ENCODE data around the gene SLC24A3.

Gene SLC24A3

DNA sequence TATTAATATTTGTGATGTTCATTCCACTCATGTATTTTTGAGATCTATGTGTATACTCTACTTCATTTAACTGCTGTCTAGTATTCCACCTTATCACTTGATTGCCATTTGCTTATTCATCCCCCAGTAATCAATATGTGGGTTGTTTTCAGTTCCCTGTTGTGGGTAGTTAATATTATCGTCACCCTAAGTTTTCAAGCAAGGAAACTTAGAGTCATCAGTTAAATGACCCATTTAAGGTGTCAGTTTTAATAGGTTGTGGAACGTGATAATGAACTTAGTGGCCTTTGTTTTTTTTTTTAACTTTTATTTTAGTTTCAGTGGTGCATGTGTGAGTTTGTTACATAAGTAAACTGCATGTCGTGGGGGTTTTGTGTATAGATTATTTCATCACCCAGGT lies 90.3 kb downstream of the SLC24A3 start:
- no peak for DNase-seq (ENCODE audit: low read depth in 3 of 3)

DNA sequence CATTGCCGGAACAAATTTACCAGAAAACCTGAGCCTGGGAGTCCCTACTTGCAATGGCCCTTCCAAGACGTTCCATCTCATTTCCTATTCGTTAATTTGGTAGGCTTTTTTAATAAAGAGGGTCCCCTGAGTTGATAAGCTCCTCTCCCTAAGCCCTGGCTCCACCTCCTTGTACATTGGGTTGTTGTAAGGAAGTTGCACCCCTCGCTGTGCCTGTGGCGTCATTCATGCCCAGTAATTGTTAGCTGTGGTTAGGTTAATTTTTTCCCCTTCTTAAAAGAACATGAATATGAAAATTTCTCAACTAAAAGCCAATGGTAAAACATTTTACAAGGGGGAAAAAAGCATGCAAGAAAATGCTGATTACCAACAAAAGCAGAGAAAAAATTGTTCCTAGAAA lies 91.9 kb downstream of the SLC24A3 start:
- no peak for DNase-seq (ENCODE audit: low read depth in 3 of 3)

DNA sequence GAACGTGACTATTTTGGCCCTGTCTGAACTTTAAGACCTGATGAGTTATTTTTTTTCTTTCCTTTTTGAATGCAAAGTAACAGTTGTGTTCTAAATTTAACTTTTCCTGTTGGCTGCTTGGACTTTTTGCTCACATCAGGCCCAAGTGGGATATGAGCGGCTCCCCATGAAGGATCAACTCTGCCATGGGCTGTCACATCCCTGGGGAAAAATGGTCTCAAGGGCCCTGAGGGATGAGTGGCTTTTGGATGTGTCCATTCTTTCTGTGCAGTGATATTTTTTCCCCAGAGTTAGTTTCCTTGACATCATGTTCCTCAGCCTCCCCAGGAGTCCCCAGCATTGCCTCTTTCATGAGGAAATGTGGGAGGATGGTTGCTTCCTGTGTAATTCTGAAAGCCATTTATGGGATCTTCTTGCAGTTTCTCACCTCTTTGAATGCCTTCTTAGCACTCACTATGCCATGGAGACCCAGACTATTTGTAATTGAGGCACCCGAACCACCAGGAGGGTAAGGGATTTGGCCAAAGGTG lies 92.5 kb downstream of the SLC24A3 start:
- no peak for DNase-seq (ENCODE audit: low read depth in 3 of 3)

DNA sequence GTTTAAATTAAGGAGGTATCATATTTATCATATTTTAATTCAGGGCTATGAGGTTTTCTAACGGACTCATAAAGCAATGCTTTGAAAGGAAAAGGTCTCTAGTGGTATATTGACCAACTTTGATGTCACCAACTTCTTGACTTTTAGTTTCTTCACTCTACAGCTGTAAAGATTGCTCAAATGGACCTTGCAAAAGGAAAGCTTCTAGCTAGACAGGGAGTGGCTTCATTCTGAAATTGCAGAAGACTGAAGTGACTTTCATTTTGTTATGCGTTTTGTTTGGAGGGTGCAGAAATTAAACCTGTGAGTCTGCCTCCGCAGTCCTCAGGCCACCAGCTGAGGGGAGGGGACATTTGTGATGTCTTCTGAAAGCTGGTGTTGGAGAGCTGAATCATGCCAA lies 95.7 kb downstream of the SLC24A3 start:
- no peak for DNase-seq (ENCODE audit: low read depth in 3 of 3)

DNA sequence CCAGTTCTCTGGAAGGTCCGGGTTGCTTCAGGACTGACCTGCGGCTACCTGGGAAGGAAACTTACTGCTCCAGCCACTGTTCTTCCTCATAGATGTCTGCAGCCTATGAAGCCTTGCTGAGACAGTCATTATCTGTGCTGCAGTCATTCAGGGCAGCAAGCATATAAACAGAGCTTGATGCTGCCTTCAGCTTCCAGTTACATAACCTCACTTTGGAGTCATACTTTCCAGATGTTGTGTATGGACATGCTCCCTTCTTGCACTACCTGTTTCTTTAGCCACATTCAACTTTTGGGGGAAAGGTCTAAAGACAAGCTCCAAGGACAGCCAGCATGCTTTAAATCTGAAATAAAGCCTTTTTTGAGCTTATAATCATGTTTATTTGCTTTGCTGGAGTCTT lies 98.1 kb downstream of the SLC24A3 start:
- DNase-seq (ENCODE audit: low read depth in 3 of 3), result no peak

DNA sequence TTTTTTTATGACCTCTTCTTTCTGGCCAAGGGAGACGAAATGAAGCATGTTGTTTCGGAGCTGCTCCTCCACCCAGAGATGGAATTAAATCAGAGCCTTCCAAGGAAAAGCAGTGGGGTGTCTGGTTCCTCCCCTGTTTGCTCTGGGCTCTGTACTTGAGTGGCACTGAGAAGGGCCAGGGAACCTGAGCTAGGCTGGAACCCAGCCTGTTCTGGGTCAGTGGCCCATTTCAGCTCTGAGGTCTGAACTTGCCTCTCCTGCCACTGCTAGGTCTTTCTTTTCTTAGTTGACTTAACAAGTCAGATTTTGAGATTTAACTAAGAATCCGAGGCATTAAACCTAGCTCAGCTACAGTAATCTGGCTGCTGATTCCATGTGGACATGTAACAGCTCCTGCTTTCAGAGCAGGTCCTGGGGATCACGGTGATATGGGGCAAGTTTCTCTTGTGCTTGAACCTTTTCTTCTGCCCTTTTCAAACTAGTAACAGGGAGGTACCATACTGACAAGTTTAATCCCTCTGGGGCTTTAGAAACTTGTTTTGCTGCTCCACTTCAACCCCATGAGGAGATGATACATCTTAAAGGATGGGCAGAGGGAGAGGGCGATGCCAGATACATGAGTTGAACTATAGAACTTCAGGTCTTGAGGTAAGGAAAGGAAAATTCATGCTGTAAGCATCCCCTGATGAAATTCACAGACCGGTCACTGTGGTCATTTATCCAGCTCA lies 101.1 kb downstream of the SLC24A3 start:
- DNase-seq (ENCODE audit: low read depth in 3 of 3), result no peak

DNA sequence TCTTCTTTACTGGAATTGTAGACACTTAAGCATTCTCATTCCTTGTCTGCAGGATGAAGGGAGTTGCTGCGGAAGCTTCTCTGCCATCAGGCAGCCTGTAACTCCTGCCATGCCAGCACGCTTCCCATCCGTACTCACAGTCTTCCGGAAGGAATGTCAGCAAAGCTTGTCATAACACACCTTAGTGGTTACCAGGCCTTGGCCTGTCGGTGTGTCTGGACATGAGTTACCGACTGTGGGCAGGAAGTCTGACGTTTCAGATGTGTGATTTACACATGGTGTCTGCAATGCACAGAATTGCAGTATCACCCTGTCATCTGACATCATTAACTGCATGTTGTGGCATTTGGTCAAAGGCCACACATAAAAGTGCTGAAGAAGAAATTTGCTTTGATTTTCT lies 102.2 kb downstream of the SLC24A3 start:
- no peak for DNase-seq (ENCODE audit: low read depth in 3 of 3)

DNA sequence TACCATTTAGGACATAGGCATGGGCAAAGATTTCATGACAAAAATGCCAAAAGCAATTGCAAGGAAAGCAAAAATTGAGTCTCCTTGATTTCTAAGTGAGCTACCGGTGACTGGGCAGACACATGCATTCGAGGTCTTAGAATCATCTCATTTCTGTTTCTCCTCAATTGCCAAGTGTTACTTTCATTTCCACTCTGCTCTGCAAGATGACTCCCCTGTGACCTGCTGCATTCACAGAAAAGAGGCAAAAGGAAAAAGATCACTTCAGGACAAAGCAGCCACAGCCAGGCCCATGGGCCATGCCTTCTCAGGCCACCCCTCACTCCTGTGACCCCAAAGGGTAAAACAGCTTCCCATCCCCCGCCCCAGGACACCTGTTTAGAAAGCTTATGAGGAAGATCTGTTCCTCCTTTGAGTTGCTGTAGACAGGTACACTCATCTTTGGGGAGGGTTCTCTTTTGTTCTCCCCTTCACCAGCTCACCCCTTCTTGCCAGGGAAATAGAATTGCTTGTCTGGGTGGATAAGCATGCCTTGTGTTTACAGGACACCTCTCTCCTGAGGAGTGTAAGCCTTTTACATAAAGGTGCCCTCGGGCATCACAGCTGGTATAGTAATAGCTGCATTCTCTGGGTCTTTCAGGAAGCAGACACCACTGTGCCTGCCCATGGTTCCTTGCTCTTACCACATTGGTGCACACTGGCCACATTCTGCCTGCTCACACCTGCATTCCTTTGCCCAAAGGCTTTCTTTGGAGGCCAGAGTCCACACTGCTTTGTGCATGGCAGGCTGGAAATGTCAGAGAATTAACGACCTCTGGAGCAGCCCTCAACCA lies 105.0 kb downstream of the SLC24A3 start:
- DNase-seq (ENCODE audit: low read depth in 3 of 3), result no peak

DNA sequence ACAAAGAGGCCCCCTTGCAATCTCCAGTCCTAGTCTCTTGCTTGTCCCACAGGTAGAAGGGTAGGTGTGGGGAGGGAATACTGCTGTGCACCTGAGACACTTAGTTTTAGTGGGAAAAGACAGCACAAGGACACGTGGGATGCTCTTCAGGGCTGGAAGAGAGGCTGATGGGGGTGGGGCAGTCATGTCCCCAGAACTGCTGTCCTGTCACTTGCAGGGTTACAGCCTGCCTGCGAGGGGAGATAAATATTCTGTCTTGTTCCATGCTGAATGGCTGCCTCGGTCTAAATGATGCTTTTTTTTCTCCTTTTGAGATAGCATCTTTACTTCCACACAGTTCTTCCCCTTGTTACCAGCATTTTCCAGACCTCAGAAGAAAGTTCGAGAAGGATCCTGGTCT lies 106.2 kb downstream of the SLC24A3 start:
- no peak for DNase-seq (ENCODE audit: low read depth in 3 of 3)

DNA sequence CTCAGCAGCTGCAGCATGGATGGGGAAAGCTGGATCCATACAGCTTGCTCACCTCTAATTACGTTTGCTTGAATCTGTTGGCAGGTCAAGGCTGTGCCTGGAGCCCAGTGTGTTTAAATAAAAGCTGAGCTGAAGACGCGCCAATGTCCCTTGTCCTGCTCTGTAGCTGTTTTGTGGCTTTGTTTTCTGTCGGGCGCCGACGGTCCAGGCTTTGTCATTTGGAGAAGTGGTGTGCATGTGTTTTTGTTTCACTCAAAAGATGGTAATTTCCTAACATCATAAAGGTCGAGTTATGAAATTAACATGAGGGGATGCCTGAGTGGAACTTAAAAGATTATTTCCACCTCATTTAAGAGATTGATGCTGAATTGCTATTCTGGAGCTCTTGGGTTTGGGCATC lies 107.6 kb downstream of the SLC24A3 start:
- DNase-seq (ENCODE audit: low read depth in 3 of 3), result no peak

DNA sequence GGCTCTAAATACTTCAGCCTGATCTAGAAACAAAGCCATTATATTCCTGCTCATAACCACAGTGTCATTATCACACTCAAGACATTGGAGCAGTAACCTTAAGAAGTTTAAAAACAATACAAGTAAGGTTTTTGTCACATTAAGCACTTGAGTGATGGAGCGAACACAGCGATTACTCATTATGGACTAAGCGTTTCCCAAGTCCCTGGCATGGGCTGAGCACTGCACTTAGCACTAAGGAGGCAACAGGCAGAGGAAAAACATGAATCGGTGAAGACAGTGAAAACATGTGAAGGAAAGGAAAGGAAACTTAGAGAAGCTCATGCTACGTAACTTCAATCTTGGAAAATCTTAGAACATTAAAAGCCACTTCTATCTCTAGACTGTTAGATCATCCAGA lies 108.7 kb downstream of the SLC24A3 start:
- no peak for DNase-seq (ENCODE audit: low read depth in 3 of 3)

DNA sequence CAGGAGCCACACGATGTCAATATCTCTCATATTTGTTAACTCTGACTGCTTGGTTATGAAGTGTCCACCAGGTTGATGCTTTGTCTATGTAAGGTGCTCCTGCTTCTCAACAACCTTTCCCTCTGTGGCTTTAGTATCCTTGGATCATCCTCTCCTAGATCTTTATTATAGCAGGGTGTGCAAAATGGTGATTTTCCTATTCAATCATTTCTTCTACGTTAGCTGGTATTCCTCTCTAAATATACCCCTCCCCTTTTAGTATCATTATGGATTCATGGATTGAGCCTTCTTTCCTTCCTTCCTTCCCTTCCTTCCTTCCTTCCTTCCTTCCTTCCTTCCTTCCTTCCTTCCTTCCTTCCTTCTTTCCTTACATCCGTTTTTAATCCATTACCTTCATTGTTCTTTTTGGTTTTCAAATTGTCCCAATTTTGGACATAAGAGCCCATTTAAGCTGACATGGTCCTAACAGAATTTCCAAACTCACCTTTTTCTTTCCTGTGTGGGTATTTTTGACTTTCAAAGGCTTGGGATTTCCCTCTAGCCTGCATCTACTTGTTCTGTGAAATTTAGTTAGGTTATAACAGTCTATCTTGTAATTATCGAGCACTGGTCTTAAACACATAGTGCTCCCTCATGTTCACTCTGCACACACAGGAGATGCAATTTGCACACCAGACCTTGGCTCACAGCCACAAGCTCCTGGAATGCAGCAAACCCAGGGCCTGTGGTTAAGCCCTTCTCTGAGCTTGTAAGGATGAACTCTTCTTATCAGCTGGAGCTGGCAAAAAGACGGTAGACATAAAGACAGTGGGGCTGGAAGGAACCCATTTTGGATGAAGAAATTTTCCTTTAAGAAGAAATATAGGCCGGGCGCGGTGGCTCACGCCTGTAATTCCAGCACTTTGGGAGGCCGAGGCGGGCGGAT lies 109.9 kb downstream of the SLC24A3 start:
- DNase-seq (ENCODE audit: low read depth in 3 of 3), result no peak

DNA sequence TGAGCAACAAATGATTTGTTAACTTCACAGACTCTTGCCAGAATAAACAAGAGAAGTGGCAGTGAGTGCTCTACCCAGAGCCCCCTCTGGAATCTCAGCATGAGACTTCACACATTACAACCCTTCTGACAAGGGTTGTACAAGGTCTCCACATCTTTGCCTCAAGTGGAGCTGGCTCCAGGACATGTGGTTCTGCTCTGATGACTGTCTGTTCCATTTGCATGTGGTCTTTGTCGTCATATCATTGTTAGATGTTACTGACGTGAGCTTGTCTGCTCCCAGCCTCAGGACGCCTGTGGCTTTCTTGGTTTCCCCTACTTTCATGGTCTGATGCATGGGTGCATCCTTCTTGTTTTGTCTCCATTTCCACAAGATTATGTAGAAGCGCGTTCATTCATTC lies 115.0 kb downstream of the SLC24A3 start:
- no peak for DNase-seq (ENCODE audit: low read depth in 3 of 3)

DNA sequence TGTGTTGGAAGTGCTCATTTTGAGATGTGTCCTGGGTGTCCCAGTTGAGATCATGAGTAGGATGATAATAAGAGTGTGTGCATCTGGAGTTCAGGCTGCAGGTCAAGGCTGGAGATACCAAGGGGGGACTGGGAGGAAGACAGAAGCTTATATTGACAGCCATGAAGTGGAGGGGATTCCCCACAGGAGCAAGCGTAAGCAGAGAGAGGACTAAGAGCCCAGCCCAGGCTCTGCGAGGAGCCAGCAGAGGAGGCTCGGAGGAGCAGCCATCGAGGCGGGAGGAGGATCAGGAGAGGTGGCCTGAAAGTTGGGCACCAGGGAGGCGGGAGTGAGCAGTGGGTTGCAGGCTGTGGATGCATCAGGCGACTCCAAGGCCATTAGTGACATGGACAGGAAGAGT lies 116.2 kb downstream of the SLC24A3 start:
- DNase-seq (ENCODE audit: low read depth in 3 of 3), result no peak

DNA sequence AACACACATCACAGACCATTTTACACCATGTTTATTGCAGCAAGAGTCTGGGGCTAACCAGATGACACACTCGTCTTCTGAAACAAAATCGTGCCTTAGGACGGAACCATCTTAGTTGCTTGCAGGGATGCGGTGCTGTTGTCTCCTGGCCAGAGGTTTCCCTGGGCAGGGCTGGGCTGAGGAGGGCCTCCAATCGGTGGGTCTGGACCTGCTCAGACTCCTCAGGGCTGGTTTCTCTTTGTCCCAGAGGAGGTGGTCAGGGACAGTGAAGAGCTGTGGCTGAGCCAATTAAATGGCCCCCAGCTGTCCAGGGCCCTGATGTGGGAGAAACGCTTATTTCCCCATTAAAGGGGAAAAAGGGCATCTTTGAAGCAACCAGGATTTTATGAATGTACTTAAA lies 117.6 kb downstream of the SLC24A3 start:
- DNase-seq (ENCODE audit: low read depth in 3 of 3), result no peak

DNA sequence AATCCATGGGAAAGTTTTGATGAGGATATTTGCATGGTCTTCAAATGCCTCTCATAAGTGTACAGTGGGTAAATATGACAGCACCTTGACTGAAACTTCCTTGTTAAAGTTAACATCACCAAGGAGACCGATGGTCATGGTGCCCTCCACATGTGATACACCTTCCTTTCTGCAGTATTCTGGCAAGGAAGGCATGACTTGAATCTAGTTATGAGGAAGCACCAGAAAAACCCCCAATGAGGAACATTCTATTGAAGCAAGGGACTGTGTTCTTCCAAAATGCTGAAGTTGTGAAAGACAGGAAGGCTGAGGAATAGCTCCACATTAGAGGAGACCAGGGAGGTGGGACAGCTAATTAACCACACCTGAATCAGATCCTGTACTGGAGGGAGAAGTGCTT lies 118.3 kb downstream of the SLC24A3 start:
- no peak for DNase-seq (ENCODE audit: low read depth in 3 of 3)

DNA sequence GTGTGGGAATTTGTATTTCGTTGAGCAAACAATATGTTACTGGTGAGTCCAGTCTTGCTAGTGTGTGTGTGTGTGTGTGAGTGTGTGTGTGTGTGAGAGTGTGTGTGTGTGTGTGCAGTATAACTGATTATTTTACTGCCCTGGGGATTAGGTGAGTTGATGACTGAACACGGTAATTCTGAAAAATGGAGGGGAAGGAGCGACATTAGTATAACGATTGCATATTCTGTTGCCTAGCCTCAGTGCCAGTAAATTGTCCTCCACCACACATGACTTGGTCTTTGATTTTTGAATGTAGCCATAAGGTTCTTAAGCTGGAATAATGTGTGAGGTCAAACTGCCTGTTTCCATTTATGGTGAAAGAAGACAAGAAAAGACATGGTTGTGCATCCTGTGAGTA lies 121.1 kb downstream of the SLC24A3 start:
- DNase-seq (ENCODE audit: low read depth in 3 of 3), result no peak

DNA sequence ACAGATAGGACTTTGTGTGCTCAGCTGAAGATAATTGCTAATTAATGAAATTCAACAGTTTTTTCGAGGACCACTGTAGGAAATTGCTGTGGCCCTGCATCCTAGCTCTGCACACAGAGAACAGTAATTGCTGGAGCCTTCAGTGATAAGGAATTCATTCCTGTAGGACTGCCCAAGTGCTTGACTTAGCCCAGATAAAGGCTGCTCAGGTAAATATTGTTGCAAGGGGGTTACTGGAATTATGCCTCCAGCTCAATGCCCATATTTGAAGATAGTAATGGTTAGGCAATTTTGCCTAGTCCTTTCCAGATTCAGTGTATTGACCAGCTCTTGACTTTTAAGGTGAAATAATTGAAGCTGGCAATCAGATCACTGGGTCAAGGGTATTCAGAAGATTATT lies 122.9 kb downstream of the SLC24A3 start:
- DNase-seq (ENCODE audit: low read depth in 3 of 3), result no peak

DNA sequence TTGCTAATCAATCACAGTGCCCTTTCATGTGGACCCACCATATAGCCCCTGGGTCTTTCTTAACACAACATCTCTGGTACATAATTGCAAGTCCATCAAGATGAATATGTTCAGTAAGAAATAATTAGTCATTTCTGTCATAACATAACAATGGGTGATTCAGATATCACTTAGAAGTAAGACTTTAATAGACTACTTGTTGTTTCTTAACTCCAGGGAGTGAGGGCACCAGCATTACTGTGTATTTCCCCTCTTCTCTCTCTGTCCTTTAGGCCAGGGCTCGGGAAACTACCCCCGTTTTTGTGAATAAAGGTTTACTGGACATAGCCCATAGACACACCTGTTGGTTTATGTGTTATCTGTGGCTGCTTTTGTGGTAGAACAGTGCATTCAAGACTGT lies 123.5 kb downstream of the SLC24A3 start:
- DNase-seq (ENCODE audit: low read depth in 3 of 3), result no peak

DNA sequence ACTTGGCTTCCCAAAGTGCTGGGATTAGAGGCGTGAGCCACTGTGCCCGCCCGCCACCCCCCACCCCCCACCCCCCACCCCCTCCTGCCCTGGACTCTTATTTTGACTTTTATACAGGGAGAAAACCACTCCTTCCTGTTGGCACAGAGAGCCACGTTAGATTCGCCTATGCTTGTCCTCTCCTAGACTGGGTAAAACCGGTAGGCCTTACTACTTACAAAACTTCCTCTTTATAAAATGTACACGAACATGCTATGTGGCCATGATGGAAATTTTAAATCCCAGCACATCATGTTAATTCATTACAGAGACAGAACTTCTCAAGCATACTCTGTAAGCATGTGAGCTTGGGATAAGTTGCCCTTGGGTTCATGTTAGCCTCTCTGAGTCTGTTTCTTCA lies 124.2 kb downstream of the SLC24A3 start:
- no peak for DNase-seq (ENCODE audit: low read depth in 3 of 3)

DNA sequence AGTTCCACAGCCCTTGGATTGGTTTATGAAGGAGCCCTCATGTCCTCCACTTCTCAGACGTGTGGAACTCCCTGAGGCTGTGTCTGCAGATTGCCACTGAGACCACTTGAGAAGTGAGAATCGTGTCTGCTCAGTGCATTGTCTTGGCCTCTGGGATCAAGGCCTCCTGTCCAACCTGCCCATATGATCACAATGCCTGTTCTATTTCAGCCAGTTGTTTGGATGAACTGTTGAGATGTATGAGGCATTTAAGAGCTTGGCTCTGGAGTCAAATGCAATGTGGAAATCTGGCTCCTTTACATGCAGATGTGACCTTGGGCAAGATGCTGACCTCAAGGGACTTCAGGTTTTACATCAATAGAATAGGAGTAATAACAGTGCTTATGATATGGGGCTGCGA lies 125.9 kb downstream of the SLC24A3 start:
- no peak for DNase-seq (ENCODE audit: low read depth in 3 of 3)

DNA sequence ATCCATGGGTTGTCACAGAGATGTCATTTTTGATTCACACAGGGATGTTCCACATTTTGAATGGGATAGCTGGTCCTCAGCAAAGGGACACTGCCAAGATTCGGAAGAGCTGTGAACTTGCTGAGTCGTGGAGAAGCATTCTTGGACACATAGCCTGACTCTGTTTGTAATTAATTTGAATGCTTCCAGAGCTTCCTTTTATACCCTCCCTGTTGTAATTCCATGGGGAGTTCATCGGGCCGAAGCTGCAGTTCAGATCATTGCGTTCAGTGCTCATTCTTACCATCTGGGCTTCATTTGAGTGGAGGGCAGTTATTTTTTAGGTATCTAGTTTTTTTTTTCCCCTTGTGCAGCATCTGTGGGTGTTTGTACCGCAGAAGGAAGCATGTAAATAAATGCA lies 126.5 kb downstream of the SLC24A3 start:
- DNase-seq (ENCODE audit: low read depth in 3 of 3), result no peak
